ENCODE results near the gene COA8. TPM values are rescaled to one million over a fixed set of nuclear protein-coding genes. Genes with fewer than 3 reads are reported as not detected.

Gene COA8
- total and polyA plus RNA-seq, 2 of the 8 experiments (the other 6 are each of a cell fraction or from before 2014, with no cell fraction given): 7.1 to 35.5 TPM

- Histone ChIP-seq H2BK5ac (ENCODE audit: low read depth, low read length) (no peak overlapping the region), H3K23me2 (ENCODE audit: low read depth, low read length) (no peaks in the 10 kb centered on the region), H2BK15ac (ENCODE audit: low read length) (no peak overlapping the region), H3K4me2 (ENCODE audit: insufficient read depth in 1 of 2, low read depth in 2 of 2, low read length in 2 of 2) (no peak overlapping the region), H3K27ac (ENCODE audit: low read depth, low read length) (no peak overlapping the region), H3K9me3 (ENCODE audit: insufficient read depth in 2 of 2, low read depth in 1 of 2, low read length in 1 of 2) (no peaks in the 10 kb centered on the region), H3K36me3 (ENCODE audit: control insufficient read depth in 2 of 4, insufficient read depth in 4 of 4, low read length in 3 of 4) (no peaks in the 10 kb centered on the region; a peak in 1 of 8 replicates), H3K79me2 (ENCODE audit: control insufficient read depth in 1 of 2, insufficient read depth in 2 of 2, low read length in 2 of 2) (no peaks in the 10 kb centered on the region), H3K18ac (ENCODE audit: extremely low read depth, low read length) (no peak overlapping the region), H3K14ac (ENCODE audit: insufficient read length) (no peak overlapping the region), H4K5ac (ENCODE audit: insufficient read length, low read depth, low read length) (no peak overlapping the region), H4K8ac (ENCODE audit: extremely low read depth, insufficient read depth, low read length) (no peak overlapping the region), H3K4me1 (replicated peaks in 1 of 4; ENCODE audit: control insufficient read depth in 3 of 4, insufficient read depth in 4 of 4, low read length in 3 of 4) (no peaks in the 10 kb centered on the region), H3K27me3 (replicated peaks in 1 of 4; ENCODE audit: control insufficient read depth in 3 of 4, extremely low read depth in 1 of 4, insufficient read depth in 3 of 4, low read length in 3 of 4) (no peaks in the 10 kb centered on the region), H3K4me3 (ENCODE audit: extremely low read depth in 1 of 4, insufficient read depth in 2 of 4, low read depth in 3 of 4, low read length in 4 of 4) (no peak overlapping the region), H3K79me1 (ENCODE audit: low read depth, low read length) (no peaks in the 10 kb centered on the region), H2AK5ac (ENCODE audit: low read depth, low read length) (no peak overlapping the region), H2AFZ (ENCODE audit: low read length) (no peak overlapping the region), H2BK12ac (ENCODE audit: low read depth, low read length) (no peak overlapping the region), H2BK120ac (replicated peaks; ENCODE audit: low read depth, low read length) (no peak overlapping the region), H4K91ac (replicated peaks; ENCODE audit: insufficient read length, low read length) (no peak overlapping the region), H3K23ac (ENCODE audit: insufficient read length) (no peak overlapping the region), H2BK20ac (ENCODE audit: low read length) (no peak overlapping the region), H3K4ac (replicated peaks; ENCODE audit: insufficient read length, low read depth, low read length) (no peak overlapping the region), H4K20me1 (replicated peaks in 1 of 2; ENCODE audit: control insufficient read depth in 1 of 2, insufficient read depth in 2 of 2, low read length in 2 of 2) (no peaks in the 10 kb centered on the region), H3K56ac (replicated peaks; ENCODE audit: insufficient read length, low read depth, low read length) (no peak overlapping the region), H3K9ac (replicated peaks in 1 of 4; ENCODE audit: extremely low read depth in 1 of 4, low read depth in 3 of 4, low read length in 3 of 4) (no peak overlapping the region)
- ChIA-PET CTCF (ENCODE audit: partially characterized antibody) (interaction anchor here (1.0 to 1.3 kb wide), 2 partner anchors 11 to 29 kb away, joined by 4 to 5 read pairs; no protein-coding TSS in a partner anchor), POLR2A (ENCODE audit: partially characterized antibody) (interaction anchor here (0.8 kb wide), 2 partner anchors 9 to 10 kb away, joined by 3 read pairs; partner anchors contain the start of gene KLC1)
- FAIRE-seq (no peak), DNase-seq (ENCODE audit: low read depth in 1 of 2, low spot score in 2 of 2) (no peak)
- WGBS, 2 experiments (ENCODE audit: extremely low coverage in 1 of 2, insufficient coverage in 1 of 2, insufficient read length in 1 of 2, insufficient replicate concordance in 2 of 2, low coverage in 1 of 2, low lambda C conversion rate in 2 of 2, missing lambda C conversion rate in 1 of 2): 83% methylated on average over 5 of the region's 5 CpGs; no CpG with 5 or more reads in 1 of the 2 experiments
- TF ChIP-seq CHD1 (IDR thresholded peaks at IDR 0.05; ENCODE audit: low read depth, low read length) (no peak), SP4 (IDR thresholded peaks at IDR 0.05; ENCODE audit: low read length) (no peak), BRCA1 (IDR thresholded peaks at IDR 0.05; ENCODE audit: low read depth, low read length) (no peak), POLR2AphosphoS5 (IDR thresholded peaks at IDR 0.05; ENCODE audit: low read depth, low read length) (no peak), CTBP2 (IDR thresholded peaks at IDR 0.05; ENCODE audit: borderline replicate concordance, insufficient read depth, insufficient read length, low read length) (no peak), RAD21 (IDR thresholded peaks at IDR 0.05 in 1 of 2, conservative IDR thresholded peaks at IDR 0.05 in 1 of 2; ENCODE audit: low read depth in 2 of 2, low read length in 2 of 2) (no peak)
These were observed 56.3 kb downstream of the COA8 start for GRCh38 chr14:103619057-103619456.

All from H1 (cell line).